Activated CD4-positive, alpha-beta T cell treated with anti-CD3 and anti-CD28 coated beads, Interleukin-2, amount 50 U/mL, for 48 hours (primary cell): ENCODE measurements around the gene TLR5.

ENCODE experiments used
- DNase-seq, 2 experiments: peaks; one replicate each; pipeline ENCODE4 v3.0.0-alpha.2; 2020

Gene TLR5

GRCh38 chr1:223146745-223147144, 3.7 kb upstream of the TLR5 start:
- DNase-seq = no peak

- no peak for DNase-seq
Observed at GRCh38 chr1:223144914-223145313, 1.9 kb upstream of the TLR5 start.

GRCh38 chr1:223144431-223144830, 1.4 kb upstream of the TLR5 start:
- DNase-seq = no peak

DNA sequence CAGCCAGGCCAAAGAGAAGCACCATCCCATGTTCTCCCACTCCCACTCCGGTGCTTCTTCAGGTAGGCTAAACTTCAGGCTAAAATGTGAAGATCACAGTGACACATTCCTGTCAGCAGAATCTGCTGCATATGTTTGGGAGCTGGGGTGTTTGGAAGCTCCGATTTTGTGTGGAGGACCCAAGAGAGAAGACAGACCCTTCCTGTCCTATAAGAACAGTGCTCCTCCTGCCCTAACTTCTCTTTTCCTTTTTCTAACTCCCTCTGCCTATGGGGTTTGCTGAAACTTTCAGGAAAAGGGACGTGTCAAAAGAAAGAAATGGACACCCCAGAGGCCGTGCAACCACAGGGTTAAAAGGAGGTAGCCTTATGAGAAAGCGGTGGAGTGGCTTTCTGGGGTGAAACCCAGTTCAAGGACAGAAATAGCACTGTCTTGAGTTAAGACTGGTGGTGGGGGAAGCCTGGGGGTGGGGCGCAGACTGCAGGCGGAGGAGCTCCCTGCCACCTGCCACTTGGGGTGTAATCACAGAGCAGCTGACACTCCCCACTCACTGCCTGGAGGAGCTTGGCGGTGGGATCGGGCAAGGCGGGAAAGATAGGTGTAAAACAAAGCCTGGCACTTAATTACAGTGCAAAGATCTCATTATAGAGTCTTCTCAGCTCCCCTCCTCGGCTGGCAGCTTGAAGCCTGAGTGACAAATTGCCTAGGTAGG, 645 bp upstream of the TLR5 start:
- peak; percentile 31 to 39 for DNase-seq

- no peak for DNase-seq
Observed at GRCh38 chr1:223142269-223142668, 779 bp downstream of the TLR5 start.

- no peak for DNase-seq
Observed at GRCh38 chr1:223140611-223141405, 2.2 kb downstream of the TLR5 start.

- DNase-seq = no peak
Observed at GRCh38 chr1:223137455-223138085, 5.5 kb downstream of the TLR5 start.

DNA sequence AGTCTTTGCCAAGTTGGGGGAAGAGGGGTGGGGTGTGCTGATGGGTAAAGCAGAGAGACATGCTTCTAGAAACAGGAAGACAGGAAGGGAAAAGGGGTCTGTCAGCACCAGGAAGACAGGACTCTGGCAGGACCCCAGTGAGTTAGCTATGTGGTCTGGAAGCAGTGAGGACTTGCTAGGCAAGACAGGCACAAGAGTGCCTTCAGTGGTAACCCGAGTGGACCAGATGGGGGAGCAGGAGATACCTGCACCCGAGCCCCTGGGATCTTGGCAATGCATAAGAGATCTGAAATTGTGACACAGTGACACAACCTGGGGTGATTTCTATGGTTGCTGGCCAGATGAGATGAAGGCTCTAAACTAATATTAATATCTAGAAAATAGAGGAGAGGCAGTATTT, 7.0 kb downstream of the TLR5 start:
- no peak for DNase-seq

DNA sequence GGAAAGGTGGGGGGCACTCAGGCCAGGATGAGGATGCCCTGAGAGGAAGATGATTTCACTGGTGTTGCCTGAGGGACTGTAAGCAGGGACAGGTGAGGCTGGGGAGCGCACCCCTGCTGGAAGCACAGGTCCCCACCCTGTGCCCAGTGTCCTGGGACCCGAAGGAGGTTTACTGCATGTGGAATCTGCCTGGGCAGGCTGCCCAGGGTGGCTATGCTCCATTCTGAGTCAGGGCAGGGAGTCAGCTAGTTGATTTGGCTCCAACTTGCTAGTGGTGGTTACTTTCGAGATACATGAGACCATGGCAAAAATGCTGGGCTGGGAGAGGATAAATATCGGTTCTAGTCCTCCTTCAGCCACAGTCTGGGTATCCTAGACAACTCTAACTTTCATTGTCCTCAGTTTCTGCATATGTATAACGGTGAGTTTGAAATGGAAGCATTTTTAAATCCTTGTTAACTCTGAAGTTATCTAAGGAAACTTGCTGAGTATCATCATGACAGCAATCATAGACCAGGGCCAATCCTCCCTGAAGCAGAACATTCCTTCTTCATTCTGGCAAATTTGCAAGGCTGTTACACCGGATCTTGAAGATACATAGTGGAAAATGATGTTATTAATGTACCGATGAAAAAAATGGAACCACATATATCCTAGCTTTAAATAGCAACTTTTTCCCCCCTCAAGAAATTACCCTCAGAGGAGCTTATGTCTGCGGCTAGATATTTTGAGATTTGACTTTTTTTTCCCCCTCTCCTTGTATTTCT, 7.7 kb downstream of the TLR5 start:
- DNase-seq = no peak

GRCh38 chr1:223133824-223134435, 9.1 kb downstream of the TLR5 start:
- peak; percentile 77 to 82 for DNase-seq

DNA sequence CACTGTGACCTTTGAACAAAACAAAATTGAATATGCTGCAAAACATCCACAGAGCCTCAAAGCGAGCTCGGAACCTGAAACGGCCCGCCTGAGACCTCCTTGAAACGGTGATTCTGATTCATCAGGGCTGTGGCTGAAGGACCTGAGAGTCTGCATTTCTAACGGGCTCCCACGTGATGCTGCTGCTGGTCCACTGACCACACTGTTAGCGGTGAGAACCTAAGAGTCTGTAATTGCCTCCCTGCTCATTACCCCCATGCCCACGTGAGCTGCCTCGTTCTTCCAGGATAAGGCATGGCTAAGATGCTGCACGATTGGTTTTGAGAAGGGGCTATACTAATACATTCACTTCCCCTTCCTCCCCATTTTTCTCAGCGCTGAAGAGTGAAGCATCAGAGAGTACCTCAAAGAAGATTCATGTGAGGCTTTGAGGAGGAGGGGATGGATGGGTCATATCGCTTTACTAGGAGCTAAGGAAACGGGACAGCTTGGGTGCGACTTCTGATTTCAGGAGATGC, 9.7 kb downstream of the TLR5 start:
- peak in 1 of 2 experiments; percentile 7 for DNase-seq

- DNase-seq = peak; percentile 79 to 81
Observed at GRCh38 chr1:223129229-223129901, 13.7 kb downstream of the TLR5 start.

DNA sequence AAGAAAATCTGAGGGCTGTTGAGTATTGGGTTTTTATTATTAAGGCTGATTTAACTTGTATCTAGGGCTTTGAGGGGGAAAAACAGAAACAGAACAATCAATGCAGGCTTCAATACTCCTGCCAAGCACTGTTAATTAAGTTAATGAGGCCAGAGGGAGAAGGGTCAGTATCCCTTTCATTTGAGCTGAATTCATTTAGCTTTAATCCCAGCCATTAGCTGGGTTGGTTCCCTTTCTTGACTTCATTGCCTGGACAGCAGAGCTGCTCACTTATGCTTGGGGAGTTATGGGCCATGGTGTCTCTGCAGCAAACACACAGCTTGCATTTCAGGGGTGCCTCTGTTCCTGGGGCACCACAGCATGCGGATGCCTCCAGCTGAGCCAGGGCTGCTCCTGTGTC, 16.3 kb downstream of the TLR5 start:
- DNase-seq = no peak

GRCh38 chr1:223125766-223126165, 17.3 kb downstream of the TLR5 start:
- no peak for DNase-seq

- no peak for DNase-seq
Observed at GRCh38 chr1:223123011-223123610, 19.9 kb downstream of the TLR5 start.

DNA sequence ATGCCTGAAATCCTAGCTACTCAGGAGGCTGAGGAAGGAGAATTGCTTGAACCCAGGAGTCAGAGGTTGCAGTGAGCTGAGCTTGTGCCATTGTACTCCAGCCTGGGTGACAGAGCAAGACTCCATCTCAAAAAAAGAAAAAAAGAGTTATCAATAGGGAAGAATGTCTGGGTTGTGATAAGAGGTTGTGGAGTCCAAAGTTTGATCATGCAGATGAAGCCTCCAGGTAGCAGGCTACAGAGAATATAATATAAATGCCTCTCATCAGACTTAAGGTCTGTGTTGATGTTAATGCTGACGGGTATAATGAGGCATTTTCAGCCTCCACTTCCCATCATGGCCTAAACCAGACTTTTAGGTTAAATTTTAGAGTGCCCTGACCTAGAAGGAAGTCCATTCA, 24.6 kb downstream of the TLR5 start:
- DNase-seq = no peak

DNA sequence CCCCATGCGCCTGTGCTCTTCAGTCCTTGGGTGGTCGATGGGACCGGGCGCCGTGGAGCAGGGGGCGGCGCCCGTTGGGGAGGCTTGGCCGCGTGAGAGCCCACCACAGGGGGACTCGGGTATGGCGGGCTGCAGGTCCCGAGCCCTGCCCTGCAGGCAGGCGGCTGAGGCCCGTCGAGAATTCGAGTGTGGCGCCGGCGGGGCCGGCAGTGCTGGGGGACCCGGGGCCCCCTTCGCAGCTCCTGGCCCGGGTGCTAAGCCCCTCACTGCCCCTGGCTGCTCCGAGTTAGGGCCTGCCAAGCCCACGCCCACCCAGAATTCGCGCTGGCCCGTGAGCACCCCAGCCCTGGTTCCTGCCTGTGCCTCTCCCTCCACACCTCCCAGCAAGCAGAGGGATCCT, 26.1 kb downstream of the TLR5 start:
- DNase-seq = no peak

GRCh38 chr1:223114871-223115270, 28.2 kb downstream of the TLR5 start:
- DNase-seq = no peak

GRCh38 chr1:223110952-223111351, 32.1 kb downstream of the TLR5 start:
- no peak for DNase-seq

DNA sequence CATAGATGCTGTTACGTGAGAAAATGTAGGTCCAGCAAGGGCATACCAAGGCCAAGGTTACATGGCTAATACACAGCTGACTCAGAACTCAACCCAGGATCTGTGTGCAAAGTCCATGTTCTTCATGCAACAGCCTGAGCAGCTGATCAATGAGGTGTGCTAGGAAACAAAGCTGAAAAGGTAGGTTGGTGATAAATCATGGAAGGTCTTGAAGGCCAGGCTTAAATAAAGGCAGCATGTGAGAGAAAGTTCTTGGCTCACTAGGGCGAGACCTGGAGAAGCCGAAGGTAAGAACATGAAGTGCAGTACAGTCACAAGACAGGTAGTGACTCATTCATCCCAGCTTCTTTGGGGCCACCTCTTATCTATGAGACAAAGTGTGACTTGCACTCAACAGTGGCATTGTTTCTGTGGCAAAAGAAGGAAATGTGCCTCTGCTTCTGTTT, 33.4 kb downstream of the TLR5 start:
- no peak for DNase-seq

DNA sequence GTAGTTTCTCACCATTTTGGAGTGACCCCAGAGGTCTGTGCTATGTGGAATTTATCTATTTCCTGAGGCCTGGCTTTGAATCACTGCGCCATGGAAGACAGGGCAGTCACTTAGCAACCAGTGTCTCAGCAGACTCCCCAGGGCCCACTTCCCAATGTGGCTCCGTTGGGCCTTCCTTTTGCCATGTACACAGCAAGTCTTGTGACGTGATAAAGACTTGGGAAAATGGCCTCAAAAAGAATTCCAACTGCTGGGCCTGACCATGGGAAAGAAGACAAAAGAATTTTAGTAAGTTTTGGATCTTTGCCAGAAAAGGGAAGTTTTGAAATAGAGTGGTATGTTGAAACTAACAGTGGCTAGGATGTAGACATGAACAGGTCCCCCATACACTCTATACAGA, 36.2 kb downstream of the TLR5 start:
- no peak for DNase-seq
